ENCODE data around the gene NDUFAF2. TPM values are rescaled to one million over a fixed set of nuclear protein-coding genes. Genes with fewer than 3 reads are reported as not detected.

Gene NDUFAF2
- total RNA-seq = 10 to 100 TPM; 48.5 to 48.8 TPM

GRCh38 chr5:60944904-60945812, at the start of gene NDUFAF2, which contains the start of gene ERCC8:
Gene NDUFAF2 (plus strand): TSS chr5:60945205. CDS start chr5:60945256, 51 bp downstream.
Gene ERCC8 (minus strand): TSS chr5:60945070. CDS start chr5:60945008, 62 bp downstream.
- Mint-ChIP-seq H3K4me1 (peaks cover 33% of the 10 kb centered on the region), H3K36me3 (peaks cover 17% of the 10 kb centered on the region), H3K27me3 (no peaks in the 10 kb centered on the region), H3K27ac (no peak within 1 kb of the TSS), H3K4me3 (no peak within 1 kb of the TSS), H3K9me3 (no peaks in the 10 kb centered on the region)
- DNase-seq = peak; percentile 86

GRCh38 chr5:60896991-60897390, 48.0 kb upstream of the NDUFAF2 start:
- DNase-seq = no peak
- no peaks in the 10 kb centered on the region for H3K9me3 Mint-ChIP-seq
- H3K27me3 Mint-ChIP-seq = no peaks in the 10 kb centered on the region
- no peaks in the 10 kb centered on the region for H3K4me1 Mint-ChIP-seq
- peaks cover 46% of the 10 kb centered on the region for H3K36me3 Mint-ChIP-seq
- H3K4me3 Mint-ChIP-seq = no peak overlapping the region
- no peak overlapping the region for H3K27ac Mint-ChIP-seq

- no peaks in the 10 kb centered on the region for H3K9me3 Mint-ChIP-seq
- no peaks in the 10 kb centered on the region for H3K27me3 Mint-ChIP-seq
- H3K4me3 Mint-ChIP-seq = no peak overlapping the region
- no peak for DNase-seq
- no peak overlapping the region for H3K27ac Mint-ChIP-seq
- no peaks in the 10 kb centered on the region for H3K4me1 Mint-ChIP-seq
- peaks cover 12% of the 10 kb centered on the region for H3K36me3 Mint-ChIP-seq
Measured at GRCh38 chr5:60903356-60903755, 41.6 kb upstream of the NDUFAF2 start.

- DNase-seq = no peak
- H3K4me1 Mint-ChIP-seq = no peaks in the 10 kb centered on the region
- H3K27ac Mint-ChIP-seq = no peak overlapping the region
- H3K27me3 Mint-ChIP-seq = no peaks in the 10 kb centered on the region
- H3K4me3 Mint-ChIP-seq = no peak overlapping the region
- peaks cover 2% of the 10 kb centered on the region for H3K9me3 Mint-ChIP-seq
- H3K36me3 Mint-ChIP-seq = peaks cover 56% of the 10 kb centered on the region
Measured at GRCh38 chr5:60916646-60917045, 28.4 kb upstream of the NDUFAF2 start.

GRCh38 chr5:60918466-60918865, 26.5 kb upstream of the NDUFAF2 start:
- no peaks in the 10 kb centered on the region for H3K27me3 Mint-ChIP-seq
- H3K4me3 Mint-ChIP-seq = no peak overlapping the region
- H3K4me1 Mint-ChIP-seq = no peaks in the 10 kb centered on the region
- H3K9me3 Mint-ChIP-seq = peaks cover 2% of the 10 kb centered on the region
- H3K27ac Mint-ChIP-seq = no peak overlapping the region
- peaks cover 44% of the 10 kb centered on the region for H3K36me3 Mint-ChIP-seq
- no peak for DNase-seq

- Mint-ChIP-seq H3K9me3 (no peaks in the 10 kb centered on the region), H3K4me1 (peaks cover 5% of the 10 kb centered on the region)
Measured at GRCh38 chr5:60927450-60927849, 17.6 kb upstream of the NDUFAF2 start.

GRCh38 chr5:60929024-60929423, 16.0 kb upstream of the NDUFAF2 start:
- no peaks in the 10 kb centered on the region for H3K27me3 Mint-ChIP-seq
- peaks cover 5% of the 10 kb centered on the region for H3K4me1 Mint-ChIP-seq
- no peaks in the 10 kb centered on the region for H3K9me3 Mint-ChIP-seq
- no peak for DNase-seq
- H3K4me3 Mint-ChIP-seq = no peak overlapping the region
- peaks cover 12% of the 10 kb centered on the region for H3K36me3 Mint-ChIP-seq
- H3K27ac Mint-ChIP-seq = no peak overlapping the region

More at GRCh38 chr5:60927450-60927849, 17.6 kb upstream of the NDUFAF2 start:
- Mint-ChIP-seq H3K4me3 (no peak overlapping the region), H3K36me3 (peaks cover 11% of the 10 kb centered on the region), H3K27me3 (no peaks in the 10 kb centered on the region), H3K27ac (no peak overlapping the region)
- no peak for DNase-seq

- Mint-ChIP-seq H3K27me3 (no peaks in the 10 kb centered on the region), H3K27ac (no peak overlapping the region), H3K4me1 (peaks cover 23% of the 10 kb centered on the region), H3K4me3 (no peak overlapping the region), H3K36me3 (peaks cover 12% of the 10 kb centered on the region), H3K9me3 (no peaks in the 10 kb centered on the region)
- DNase-seq = no peak
Measured at GRCh38 chr5:60943624-60944023, 1.4 kb upstream of the NDUFAF2 start.

GRCh38 chr5:60945813-60946187, 795 bp downstream of the NDUFAF2 start:
- Mint-ChIP-seq H3K36me3 (peaks cover 18% of the 10 kb centered on the region), H3K27me3 (no peaks in the 10 kb centered on the region), H3K4me3 (no peak overlapping the region), H3K4me1 (peaks cover 37% of the 10 kb centered on the region), H3K27ac (no peak overlapping the region), H3K9me3 (no peaks in the 10 kb centered on the region)
- no peak for DNase-seq

GRCh38 chr5:60948738-60949137, 3.7 kb downstream of the NDUFAF2 start:
- Mint-ChIP-seq H3K4me1 (peaks cover 29% of the 10 kb centered on the region), H3K27me3 (no peaks in the 10 kb centered on the region), H3K4me3 (no peak overlapping the region), H3K27ac (no peak overlapping the region), H3K9me3 (no peaks in the 10 kb centered on the region), H3K36me3 (peaks cover 18% of the 10 kb centered on the region)
- DNase-seq = no peak

- DNase-seq = no peak
- Mint-ChIP-seq H3K4me1 (peaks cover 13% of the 10 kb centered on the region), H3K27ac (no peak overlapping the region), H3K4me3 (no peak overlapping the region), H3K9me3 (peaks cover 6% of the 10 kb centered on the region), H3K27me3 (no peaks in the 10 kb centered on the region), H3K36me3 (peaks cover 16% of the 10 kb centered on the region)
Measured at GRCh38 chr5:60955239-60955638, 10.2 kb downstream of the NDUFAF2 start.

GRCh38 chr5:60958088-60958487, 13.1 kb downstream of the NDUFAF2 start:
- no peak for DNase-seq
- Mint-ChIP-seq H3K36me3 (peaks cover 12% of the 10 kb centered on the region), H3K4me3 (no peak overlapping the region), H3K4me1 (peaks cover 9% of the 10 kb centered on the region), H3K9me3 (peaks cover 6% of the 10 kb centered on the region), H3K27ac (no peak overlapping the region), H3K27me3 (no peaks in the 10 kb centered on the region)

GRCh38 chr5:60958712-60959111, 13.7 kb downstream of the NDUFAF2 start:
- Mint-ChIP-seq H3K36me3 (peaks cover 12% of the 10 kb centered on the region), H3K27ac (no peak overlapping the region), H3K27me3 (no peaks in the 10 kb centered on the region), H3K4me3 (no peak overlapping the region), H3K4me1 (peaks cover 7% of the 10 kb centered on the region), H3K9me3 (peaks cover 6% of the 10 kb centered on the region)
- DNase-seq = no peak

GRCh38 chr5:60959156-60959555, 14.2 kb downstream of the NDUFAF2 start:
- peaks cover 7% of the 10 kb centered on the region for H3K4me1 Mint-ChIP-seq
- H3K9me3 Mint-ChIP-seq = peaks cover 6% of the 10 kb centered on the region
- no peak overlapping the region for H3K4me3 Mint-ChIP-seq
- H3K27me3 Mint-ChIP-seq = no peaks in the 10 kb centered on the region
- H3K27ac Mint-ChIP-seq = no peak overlapping the region
- peaks cover 12% of the 10 kb centered on the region for H3K36me3 Mint-ChIP-seq
- DNase-seq = no peak

- Mint-ChIP-seq H3K36me3 (peaks cover 16% of the 10 kb centered on the region), H3K27ac (no peak overlapping the region), H3K4me3 (no peak overlapping the region), H3K4me1 (peaks cover 10% of the 10 kb centered on the region), H3K9me3 (peaks cover 9% of the 10 kb centered on the region), H3K27me3 (no peaks in the 10 kb centered on the region)
- no peak for DNase-seq
Measured at GRCh38 chr5:60960591-60960990, 15.6 kb downstream of the NDUFAF2 start.

- H3K36me3 Mint-ChIP-seq = peaks cover 23% of the 10 kb centered on the region
- peaks cover 19% of the 10 kb centered on the region for H3K9me3 Mint-ChIP-seq
- H3K27me3 Mint-ChIP-seq = no peaks in the 10 kb centered on the region
- no peak overlapping the region for H3K4me3 Mint-ChIP-seq
- H3K27ac Mint-ChIP-seq = no peak overlapping the region
- H3K4me1 Mint-ChIP-seq = peaks cover 7% of the 10 kb centered on the region
- no peak for DNase-seq
Measured at GRCh38 chr5:60961685-60962084, 16.7 kb downstream of the NDUFAF2 start.

Measured in activated naive CD8-positive, alpha-beta T cell treated with anti-CD3 and anti-CD28 coated beads for 36 hours (primary cell).